Vagina (tissue), 2 donors: ENCODE measurements around the gene RNF181.

Source experiments
- POLR2A ChIP-seq, 2 donors: fragments of 450-650 bp; IDR thresholded peaks; one replicate each; pipeline ENCODE4 v1.6.1; 2017; ENCODE audit warnings: antibody characterized with exemption in 2 of 2, mild to moderate bottlenecking in 2 of 2, moderate library complexity in 2 of 2
- TF ChIP-seq, protein P1 (sequence below), 3 experiments: fragments of 450-650 bp in 2 of 3; fragments of 200-600 bp in 1 of 3; sonication (generic) in 1 of 3; IDR thresholded peaks; one replicate each; pipeline ENCODE4 v1.5.1; 2017 to 2019; ENCODE audit warnings: antibody characterized with exemption in 3 of 3, mild to moderate bottlenecking in 2 of 3, moderate library complexity in 2 of 3

DNA sequence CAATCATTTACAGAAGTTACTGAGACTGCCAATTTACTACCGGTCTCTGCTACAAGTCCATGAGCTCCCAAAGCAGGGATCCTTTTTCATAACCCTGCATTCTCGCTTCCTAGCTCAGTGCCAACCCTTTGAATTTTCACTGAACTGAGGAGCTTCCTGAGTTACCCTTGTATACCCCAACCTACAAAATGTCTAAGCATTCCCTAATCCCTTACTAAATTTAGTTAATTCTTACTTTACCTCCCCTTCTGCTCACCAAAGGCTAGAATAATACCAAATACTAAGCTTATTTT, 47.0 kb upstream of the RNF181 start:
- TF ChIP-seq, protein P1, sequence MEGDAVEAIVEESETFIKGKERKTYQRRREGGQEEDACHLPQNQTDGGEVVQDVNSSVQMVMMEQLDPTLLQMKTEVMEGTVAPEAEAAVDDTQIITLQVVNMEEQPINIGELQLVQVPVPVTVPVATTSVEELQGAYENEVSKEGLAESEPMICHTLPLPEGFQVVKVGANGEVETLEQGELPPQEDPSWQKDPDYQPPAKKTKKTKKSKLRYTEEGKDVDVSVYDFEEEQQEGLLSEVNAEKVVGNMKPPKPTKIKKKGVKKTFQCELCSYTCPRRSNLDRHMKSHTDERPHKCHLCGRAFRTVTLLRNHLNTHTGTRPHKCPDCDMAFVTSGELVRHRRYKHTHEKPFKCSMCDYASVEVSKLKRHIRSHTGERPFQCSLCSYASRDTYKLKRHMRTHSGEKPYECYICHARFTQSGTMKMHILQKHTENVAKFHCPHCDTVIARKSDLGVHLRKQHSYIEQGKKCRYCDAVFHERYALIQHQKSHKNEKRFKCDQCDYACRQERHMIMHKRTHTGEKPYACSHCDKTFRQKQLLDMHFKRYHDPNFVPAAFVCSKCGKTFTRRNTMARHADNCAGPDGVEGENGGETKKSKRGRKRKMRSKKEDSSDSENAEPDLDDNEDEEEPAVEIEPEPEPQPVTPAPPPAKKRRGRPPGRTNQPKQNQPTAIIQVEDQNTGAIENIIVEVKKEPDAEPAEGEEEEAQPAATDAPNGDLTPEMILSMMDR (IDR thresholded peaks at IDR 0.05): no peak
- TF ChIP-seq POLR2A (IDR thresholded peaks at IDR 0.05): no peak
